HG03064 (cell line): Measurements from ENCODE around the gene FRMPD4.
"Not testable (repeated sequence)": the region's sequence is repeated elsewhere in the genome, so short reads cannot be mapped to it uniquely, and the experiment has no call there.

Experiments
- ATAC-seq: cut with Tn5 transposase; IDR thresholded peaks from one replicate; pipeline ENCODE4 v1.9.1; 2021; ENCODE audit warnings: low read depth; ENCODE audit not compliant: unreplicated experiment

The FRMPD4 gene

GRCh38 chrX:12494400-12495138 is 356.3 kb downstream of the FRMPD4 start:
- no peak for ATAC-seq

DNA sequence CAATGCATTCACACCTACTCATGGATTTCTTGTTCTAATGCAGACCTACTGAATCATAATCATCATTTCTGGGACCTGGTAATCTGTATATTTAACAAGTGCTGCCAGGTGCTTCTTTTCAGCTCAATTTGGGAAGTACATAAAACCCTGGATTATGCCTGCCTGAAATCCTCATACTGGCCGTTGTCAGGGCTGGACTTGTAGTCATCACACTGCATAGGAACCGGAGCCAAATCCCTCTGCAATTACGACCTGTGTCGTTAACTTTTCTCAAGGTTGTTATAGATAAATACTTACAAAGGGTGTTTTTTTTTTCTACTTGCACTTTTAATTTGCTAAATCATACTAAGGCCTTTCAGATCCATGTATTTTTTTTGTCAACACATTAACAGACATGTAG is 358.1 kb downstream of the FRMPD4 start:
- no peak for ATAC-seq

DNA sequence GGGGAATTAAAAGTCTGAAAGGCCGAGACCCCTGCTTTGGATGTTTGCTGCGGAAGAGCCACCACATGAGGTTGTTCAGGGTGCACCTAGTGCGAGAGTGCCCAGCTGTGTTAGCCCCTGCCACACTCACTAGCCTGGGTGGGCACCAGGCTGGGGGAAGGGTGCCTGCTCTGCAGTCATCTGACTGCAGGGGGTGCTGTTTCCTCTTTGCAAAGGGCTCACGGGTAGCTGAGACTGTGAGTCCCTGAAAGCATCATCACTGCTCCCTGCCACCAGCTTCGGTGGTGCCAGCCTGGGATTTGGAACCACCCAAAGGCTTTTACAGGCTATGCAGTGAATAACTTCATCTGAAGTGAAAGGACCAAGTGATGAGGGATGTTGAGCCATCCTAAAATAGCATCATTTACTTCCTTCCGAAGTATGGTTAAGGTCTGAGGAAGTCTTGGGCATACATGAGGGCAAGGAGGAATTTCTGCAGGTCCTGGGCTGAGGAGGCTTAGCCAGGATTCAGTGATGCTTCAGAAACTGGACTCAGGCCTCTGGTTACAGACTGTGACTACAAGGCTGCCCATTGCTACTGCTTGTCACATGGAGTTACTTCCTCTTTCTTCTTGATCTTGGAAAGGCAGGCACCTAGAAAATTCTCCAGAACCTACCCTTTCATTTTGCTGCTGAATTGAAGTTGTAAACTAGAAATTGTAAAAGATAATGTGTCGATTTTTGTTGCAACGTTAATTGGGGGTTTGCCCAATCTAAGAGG is 359.7 kb downstream of the FRMPD4 start:
- no peak for ATAC-seq

GRCh38 chrX:12505127-12505526 is 366.9 kb downstream of the FRMPD4 start:
- no peak for ATAC-seq

- peak; percentile 96 for ATAC-seq
Measured at GRCh38 chrX:12515384-12515783, 377.1 kb downstream of the FRMPD4 start.

GRCh38 chrX:12526306-12526705 is 388.0 kb downstream of the FRMPD4 start:
- no peak for ATAC-seq

DNA sequence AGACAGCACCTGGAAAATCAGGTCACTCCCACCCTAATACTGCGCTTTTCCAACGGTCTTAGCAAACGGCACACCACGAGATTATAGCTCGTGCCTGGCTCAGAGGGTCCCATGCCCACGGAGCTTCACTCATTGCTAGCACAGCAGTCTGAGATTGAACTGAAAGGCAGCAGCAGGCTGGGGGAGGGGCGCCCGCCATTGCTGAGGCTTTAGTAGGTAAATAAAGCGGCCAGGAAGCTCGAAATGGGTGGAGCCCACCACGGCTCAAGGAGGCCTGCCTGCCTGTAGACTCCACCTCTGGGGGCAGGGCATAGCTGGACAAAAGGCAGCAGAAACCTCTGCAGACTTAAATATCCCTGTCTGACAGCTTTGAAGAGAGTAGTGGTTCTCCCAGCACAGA is 399.8 kb downstream of the FRMPD4 start:
- ATAC-seq, result not testable (repeated sequence)

- not testable (repeated sequence) for ATAC-seq
Measured at GRCh38 chrX:12542251-12542650, 404.0 kb downstream of the FRMPD4 start.

DNA sequence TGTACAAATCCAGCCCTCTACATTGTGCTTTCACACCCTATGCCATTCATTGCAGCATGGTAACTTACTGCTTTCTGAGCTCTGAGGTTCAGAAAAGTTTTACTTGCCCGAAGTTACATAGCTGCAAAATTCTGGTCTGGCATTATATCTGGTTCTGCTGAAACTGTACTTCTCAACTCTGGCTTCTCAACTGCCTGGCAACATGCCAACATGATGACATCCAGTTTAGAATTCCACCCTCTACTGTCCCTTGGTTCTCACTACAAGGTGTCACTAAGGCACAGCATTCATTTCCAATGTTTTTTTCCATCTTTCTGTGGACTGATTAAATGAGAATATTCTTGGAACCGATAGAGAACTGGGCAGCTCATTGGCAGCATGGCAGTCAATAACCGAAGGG is 410.1 kb downstream of the FRMPD4 start:
- no peak for ATAC-seq

DNA sequence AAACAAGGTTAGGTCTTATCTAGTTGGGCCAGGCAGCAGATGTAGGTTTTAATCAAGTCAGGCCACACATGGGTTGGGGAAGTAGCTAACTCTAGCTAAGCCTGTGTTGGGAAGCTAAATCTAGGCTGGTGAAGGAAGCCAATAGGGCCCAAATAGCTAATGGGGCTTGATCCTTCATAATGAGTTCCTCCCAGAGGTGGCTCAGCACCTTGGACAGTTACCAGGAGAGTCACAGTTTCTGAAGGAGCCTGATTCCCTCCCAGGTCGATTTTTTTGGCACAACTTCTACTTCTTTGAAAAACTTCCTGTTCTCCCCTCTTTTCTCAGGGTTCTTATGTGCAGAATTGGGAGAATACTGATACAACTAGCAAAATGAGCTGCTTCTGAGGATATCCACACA is 410.5 kb downstream of the FRMPD4 start:
- no peak for ATAC-seq

DNA sequence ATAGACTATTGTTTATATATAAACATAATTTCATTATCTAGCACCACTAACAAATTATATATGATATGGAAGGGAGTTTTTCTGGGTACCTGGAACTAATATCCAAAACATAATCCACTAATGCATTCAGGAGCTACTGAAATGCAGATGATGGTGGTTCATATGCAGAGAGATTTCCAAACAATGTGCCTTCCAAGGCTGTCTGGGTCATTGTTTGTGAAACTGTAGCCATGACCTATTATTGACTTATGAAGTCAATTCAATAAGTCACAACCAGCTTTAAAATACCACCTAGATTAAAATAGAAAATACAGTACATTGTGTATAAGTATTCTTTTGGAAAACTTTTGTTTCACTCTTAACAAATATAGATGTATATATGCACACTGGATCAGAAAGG is 415.9 kb downstream of the FRMPD4 start:
- no peak for ATAC-seq

GRCh38 chrX:12563121-12563520 is 424.8 kb downstream of the FRMPD4 start:
- ATAC-seq, result no peak

- no peak for ATAC-seq
Measured at GRCh38 chrX:12564221-12564620, 425.9 kb downstream of the FRMPD4 start.

GRCh38 chrX:12567857-12568256 is 429.6 kb downstream of the FRMPD4 start:
- no peak for ATAC-seq

DNA sequence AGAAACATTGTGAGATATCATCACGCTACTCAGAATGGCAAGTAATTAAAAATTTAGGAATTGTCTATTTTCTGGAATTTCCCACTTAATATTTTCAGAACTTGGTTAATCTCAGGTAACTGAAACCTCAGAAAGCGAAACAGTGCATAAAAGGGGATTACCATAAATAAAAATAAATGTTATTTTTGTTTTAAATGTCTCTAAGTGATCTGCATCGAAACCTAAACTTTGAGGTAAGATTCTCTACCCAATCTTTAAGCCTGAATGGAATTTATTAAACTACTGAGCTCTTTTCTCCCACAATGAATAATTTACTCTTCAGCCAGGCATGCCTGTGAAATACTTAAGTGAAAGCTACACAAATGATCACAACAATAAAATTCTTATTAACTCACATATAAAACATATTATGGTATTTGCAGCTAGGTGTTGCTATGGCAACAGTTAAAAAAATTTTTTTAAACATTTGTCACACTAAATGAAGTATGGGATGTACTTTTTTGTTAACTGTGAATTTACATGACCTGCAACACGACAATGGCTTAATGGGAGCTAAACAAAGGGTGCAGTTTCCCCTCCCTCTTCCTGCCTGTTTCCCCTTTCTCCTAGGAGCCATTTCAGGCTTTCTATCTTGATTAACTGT is 432.7 kb downstream of the FRMPD4 start:
- no peak for ATAC-seq

- ATAC-seq, result no peak
Measured at GRCh38 chrX:12579311-12579710, 441.0 kb downstream of the FRMPD4 start.

DNA sequence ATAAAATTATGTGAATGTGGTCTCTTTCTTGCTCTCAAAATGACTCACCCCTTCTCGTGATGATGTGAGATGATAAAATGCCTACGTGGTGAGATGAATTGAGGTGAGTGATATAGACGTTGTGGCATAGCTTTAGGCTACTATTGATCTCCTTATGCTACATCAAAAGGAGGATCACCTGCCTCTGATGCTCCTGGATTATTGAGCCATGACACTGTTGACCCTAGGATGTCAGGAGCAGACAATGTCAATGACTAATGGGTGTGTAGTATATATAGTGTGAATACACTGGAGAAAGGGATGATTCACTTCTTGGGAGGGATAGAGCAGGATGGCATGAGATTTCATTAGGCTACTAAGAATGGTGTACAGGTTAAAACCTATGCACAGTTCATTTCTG is 442.3 kb downstream of the FRMPD4 start:
- ATAC-seq, result no peak

DNA sequence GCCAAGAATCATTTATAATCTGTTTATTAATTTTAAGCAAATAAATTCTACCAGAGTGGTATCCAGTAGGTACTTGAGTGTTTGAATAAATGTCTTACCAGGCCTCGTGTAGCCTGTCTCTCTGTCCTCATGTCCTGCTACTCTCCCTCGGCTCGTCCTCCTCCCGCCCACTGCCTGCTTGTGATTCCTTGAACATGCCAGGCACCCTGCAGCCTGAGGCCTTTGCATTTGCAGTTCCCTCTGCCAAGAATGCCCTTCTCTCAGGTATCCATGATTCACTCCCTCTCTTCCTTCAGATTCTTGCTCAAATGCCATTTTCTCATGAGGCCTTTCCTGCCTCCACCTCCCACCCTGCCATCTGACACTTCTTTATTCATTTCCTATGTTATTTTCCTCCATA is 443.3 kb downstream of the FRMPD4 start:
- no peak for ATAC-seq

- no peak for ATAC-seq
Measured at GRCh38 chrX:12582649-12583048, 444.4 kb downstream of the FRMPD4 start.

DNA sequence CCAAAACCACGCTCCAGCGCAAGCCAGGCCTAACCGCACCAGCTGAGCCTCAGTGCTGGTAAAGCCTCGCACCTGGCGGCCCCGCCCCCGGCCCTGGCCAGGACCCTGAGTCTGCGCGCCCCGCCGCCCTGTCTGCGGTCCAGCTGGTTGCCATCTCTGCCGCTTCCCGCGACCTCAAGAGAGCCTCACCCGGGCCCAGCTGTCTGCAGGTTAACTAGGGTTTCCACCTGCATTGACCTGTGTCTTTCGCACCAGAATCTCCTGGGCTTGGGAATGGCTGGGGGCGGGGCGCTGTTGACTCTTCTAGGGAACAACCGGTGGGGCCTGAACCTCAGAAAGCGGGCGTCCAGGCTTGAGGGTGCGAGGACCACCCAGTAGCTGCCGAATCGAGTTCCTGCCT is 445.3 kb downstream of the FRMPD4 start:
- no peak for ATAC-seq

GRCh38 chrX:12595720-12596119 is 457.4 kb downstream of the FRMPD4 start:
- no peak for ATAC-seq

GRCh38 chrX:12610079-12610478 is 471.8 kb downstream of the FRMPD4 start:
- ATAC-seq, result no peak
